Fibroblast of lung (primary cell): ENCODE measurements around the gene C1orf105.

ENCODE experiments used
- CTCF ChIP-seq, 2 donors: IDR thresholded peaks in 1 of 2; conservative IDR thresholded peaks in 1 of 2; 1 replicate in 1 of 2; 2 replicates in 1 of 2; pipeline ENCODE4 v1.5.1; 2011 to 2012; ENCODE audit warnings: low read length in 2 of 2, control low read depth in 1 of 2, inconsistent platforms in 1 of 2, low read depth in 1 of 2, mild to moderate bottlenecking in 1 of 2
- EZH2 ChIP-seq: IDR thresholded peaks from 2 replicates; pipeline ENCODE4 v1.5.1; 2012; ENCODE audit warnings: low read length, control low read depth, mild to moderate bottlenecking; ENCODE audit errors: missing control alignments

GRCh38 chr1:172373864-172374263, 46.6 kb upstream of the C1orf105 start:
- no peak for TF ChIP-seq CTCF (conservative IDR thresholded peaks at IDR 0.05 in 1 of 2, IDR thresholded peaks at IDR 0.05 in 1 of 2; ENCODE audit: low read depth in 1 of 2, low read length in 2 of 2)
- no peak for TF ChIP-seq EZH2
